Mesodermal cell (in vitro differentiated cells): ENCODE data around the gene HELZ.
"Not testable (repeated sequence)": the region's sequence is repeated elsewhere in the genome, so short reads cannot be mapped to it uniquely, and the experiment has no call there.

Source experiments
- H3K27ac ChIP-seq: 2 replicates; pipeline ENCODE4 v1.7.0; 2013; ENCODE audit warnings: mild to moderate bottlenecking, low read depth, low read length, moderate library complexity; ENCODE audit not compliant: severe bottlenecking
- H3K36me3 ChIP-seq: 2 replicates; pipeline ENCODE4 v1.7.1; 2013; ENCODE audit warnings: mild to moderate bottlenecking, low read length, moderate library complexity; ENCODE audit not compliant: control insufficient read depth, insufficient read depth
- H3K4me1 ChIP-seq: one replicate; pipeline ENCODE4 v1.7.1; 2013; ENCODE audit warnings: mild to moderate bottlenecking, low read length; ENCODE audit not compliant: insufficient read depth, control insufficient read depth, poor library complexity, severe bottlenecking
- H3K4me3 ChIP-seq: 2 replicates; pipeline ENCODE4 v1.7.0; 2013; ENCODE audit warnings: low read length, control low read depth, mild to moderate bottlenecking; ENCODE audit not compliant: insufficient read depth, poor library complexity, severe bottlenecking; ENCODE audit errors: extremely low read depth
- H3K9me3 ChIP-seq: 2 replicates; pipeline ENCODE4 v1.7.1; 2013; ENCODE audit warnings: mild to moderate bottlenecking, low read length, moderate library complexity; ENCODE audit not compliant: control insufficient read depth
- WGBS, 2 experiments: methylation state at CpG; one replicate each; pipeline ENCODE4 v1.1.5; 2013; ENCODE audit warnings: missing lambda C conversion rate in 2 of 2; ENCODE audit not compliant: insufficient coverage in 2 of 2; 5-methylcytosine and 5-hydroxymethylcytosine counted together

Gene HELZ

DNA sequence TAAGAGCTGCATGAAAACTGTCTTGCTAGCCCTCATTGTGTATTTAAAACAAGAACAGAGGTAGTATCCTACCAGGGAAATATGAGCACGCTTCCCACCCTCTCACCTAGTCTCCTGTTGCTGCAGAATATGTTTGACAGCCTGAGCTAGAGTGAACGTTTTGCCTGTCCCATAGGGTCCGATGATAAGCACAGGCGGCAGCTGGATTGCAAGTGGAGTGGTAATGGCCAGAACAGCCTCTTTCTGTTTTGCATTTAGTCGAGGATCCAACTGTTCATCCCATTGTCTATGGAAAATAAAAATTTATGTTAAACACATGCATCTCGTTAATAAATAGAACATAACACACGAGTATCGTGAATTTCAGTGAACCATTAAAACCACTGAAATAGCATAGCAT lies 84.2 kb downstream of the HELZ start:
- 80 to 94% methylated on average over 2 to 6 of the region's 8 CpGs for WGBS, 2 experiments
- peaks cover 32% of the 10 kb centered on the region for H3K36me3 ChIP-seq

DNA sequence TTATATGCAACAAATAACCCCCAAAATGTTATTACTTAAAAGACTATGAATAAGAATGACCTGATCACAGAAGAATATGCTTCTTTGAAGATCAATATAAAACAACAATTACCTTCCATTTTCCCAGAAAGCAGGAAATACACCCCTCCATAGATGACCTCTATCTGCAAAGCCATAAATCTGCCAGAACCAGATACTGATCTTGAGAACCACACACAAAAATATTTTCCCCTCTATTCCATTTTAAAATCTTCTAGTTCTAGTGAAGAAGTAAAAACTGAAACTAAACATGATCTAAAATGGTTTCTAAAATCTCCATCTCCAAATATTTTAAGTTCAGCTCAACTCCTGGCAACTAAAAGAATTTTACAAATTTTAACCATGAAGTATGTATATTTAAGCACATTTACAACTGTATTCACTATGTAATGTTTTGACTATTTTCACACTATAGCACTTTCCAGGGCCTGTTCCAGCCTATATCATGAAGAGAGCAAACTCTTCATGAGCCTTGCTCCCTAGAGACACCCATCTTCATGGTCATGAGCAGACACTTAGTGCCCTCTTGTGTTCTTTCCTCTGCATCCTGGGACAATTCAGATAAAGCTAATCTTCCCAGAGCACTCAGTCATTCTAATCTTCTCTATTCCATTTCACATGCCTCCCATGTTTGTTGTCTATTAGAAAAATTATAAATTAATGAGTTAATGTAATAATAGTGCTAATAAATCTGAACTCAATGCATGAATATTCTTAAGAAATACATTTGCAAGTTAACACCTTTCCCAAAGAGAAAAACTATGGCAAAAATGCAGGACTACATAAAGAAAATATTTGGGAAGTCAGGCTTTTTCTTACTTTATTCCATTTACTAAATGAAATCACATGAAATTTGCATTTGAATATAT lies 87.0 kb downstream of the HELZ start:
- H3K4me1 ChIP-seq: no peaks in the 10 kb centered on the region
- peaks cover 11% of the 10 kb centered on the region for H3K36me3 ChIP-seq
- no peak overlapping the region for H3K27ac ChIP-seq
- H3K9me3 ChIP-seq: no peaks in the 10 kb centered on the region
- H3K4me3 ChIP-seq: no peak overlapping the region

More for the DNA sequence above, 84.2 kb downstream of the HELZ start:
- Histone ChIP-seq H3K27ac (no peak overlapping the region), H3K4me3 (no peak overlapping the region), H3K9me3 (no peaks in the 10 kb centered on the region), H3K4me1 (no peaks in the 10 kb centered on the region)

DNA sequence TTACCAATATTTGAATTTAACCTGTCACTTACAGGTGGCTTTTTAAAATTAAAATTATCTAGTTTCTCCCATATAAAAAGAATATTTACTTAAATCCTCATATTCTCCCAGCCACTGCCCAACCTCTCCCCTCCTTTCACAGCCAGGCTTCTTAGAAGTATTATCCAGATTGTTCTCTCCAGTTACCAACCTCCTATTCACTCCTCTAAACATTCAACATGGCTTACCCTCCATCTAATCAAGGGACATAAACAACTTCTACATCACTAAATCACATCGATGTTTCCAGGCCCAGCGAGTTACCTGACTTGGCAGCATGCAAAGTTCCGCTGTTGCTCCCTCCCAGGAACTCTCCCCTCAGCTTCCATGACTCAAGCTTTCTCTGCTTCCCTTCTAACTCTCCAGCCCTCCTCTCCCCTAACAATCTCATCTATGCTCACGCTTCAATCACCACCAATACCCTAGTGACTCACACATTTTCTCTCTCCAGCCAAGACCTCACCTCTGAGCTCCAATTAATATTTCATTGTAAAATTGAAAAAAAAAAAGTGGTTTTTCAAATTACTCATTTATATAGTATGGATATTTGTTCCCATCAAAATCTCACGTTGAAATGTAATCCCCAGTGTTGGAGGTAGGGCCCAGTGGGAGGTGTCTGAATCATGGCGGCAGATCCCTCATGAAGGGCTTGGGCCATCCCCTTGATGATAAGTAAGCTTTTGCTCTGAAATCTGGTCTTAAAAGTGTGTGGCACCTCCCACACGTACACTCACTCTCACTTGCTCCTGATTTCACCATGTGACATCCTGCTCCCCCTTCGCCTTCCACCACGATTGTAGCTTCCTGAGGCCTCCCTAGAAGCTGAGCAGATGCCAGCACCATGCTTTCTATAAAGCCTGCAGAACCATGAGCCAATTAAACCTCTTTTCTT lies 88.5 kb downstream of the HELZ start:
- 86 to 89% methylated on average over 6 to 8 of the region's 9 CpGs for WGBS, 2 experiments
- Histone ChIP-seq H3K9me3 (no peaks in the 10 kb centered on the region), H3K36me3 (peaks cover 11% of the 10 kb centered on the region), H3K4me3 (no peak overlapping the region), H3K27ac (no peak overlapping the region), H3K4me1 (no peaks in the 10 kb centered on the region)

DNA sequence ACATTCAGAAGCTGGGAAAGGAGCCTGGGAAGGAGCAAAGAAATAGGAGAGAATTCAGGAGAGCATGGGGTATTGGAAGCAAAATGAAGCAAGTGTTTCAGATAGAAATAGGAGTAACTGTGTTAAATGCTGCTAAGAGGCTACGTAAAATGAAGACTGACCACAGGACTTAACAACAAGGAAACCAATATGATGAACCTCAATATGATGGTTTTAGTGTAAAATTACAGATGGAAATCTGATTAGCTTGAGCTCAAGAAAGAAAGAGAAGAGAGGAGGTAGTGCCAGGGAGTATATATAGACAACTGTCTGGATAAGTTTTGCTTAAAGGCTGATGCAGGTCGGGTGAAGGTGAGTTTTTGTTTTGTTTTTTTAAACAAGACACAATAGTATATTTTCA lies 92.2 kb downstream of the HELZ start:
- H3K27ac ChIP-seq: no peak overlapping the region
- no peaks in the 10 kb centered on the region for H3K4me1 ChIP-seq
- H3K9me3 ChIP-seq: no peaks in the 10 kb centered on the region
- peaks cover 27% of the 10 kb centered on the region for H3K36me3 ChIP-seq
- 100% methylated on average over 1 of the region's 2 CpGs for WGBS, 2 experiments
- no peak overlapping the region for H3K4me3 ChIP-seq

DNA sequence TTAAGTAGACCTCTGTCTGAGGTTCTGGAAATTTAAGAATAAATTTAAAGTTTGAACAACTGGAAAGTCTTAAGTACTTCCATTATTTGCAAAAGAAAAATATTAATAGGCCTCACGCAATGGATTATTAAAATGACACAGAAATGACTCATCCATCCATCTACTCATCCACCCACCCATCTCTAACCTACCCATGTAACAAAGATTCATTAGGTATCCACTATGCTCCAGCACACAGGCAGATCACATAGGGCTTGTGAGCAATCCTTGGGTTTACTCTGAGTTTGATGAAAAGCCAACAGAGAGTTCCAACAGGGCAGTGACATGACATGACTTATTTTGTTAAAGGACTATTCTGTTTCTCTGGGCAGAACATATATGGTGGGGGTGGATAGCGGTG lies 93.3 kb downstream of the HELZ start:
- 90 to 100% methylated on average over 2 of the region's 2 CpGs for WGBS, 2 experiments

DNA sequence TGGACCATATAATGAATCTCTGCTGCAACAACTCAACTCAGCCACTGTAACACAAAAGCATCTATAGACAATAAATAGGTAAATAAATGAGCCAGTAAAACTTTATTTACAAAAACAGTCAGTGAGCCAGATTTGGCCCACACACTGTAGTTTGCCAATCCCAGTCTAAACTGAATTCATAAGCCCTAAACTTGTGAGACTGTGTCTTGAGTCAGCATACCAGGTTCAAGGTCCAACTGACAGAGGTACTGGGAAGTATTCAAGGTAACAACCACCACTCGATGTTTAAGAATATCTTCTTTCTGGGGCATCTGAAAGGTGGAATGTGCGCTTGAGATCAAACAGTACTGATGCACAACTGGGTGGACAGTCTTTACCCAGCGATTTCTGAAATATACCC lies 94.2 kb downstream of the HELZ start:
- no peak overlapping the region for H3K27ac ChIP-seq
- H3K9me3 ChIP-seq: no peaks in the 10 kb centered on the region
- H3K36me3 ChIP-seq: peaks cover 39% of the 10 kb centered on the region
- 100% methylated on average over 1 to 2 of the region's 3 CpGs for WGBS, 2 experiments
- no peaks in the 10 kb centered on the region for H3K4me1 ChIP-seq
- H3K4me3 ChIP-seq: no peak overlapping the region

More for the DNA sequence above, 93.3 kb downstream of the HELZ start:
- no peaks in the 10 kb centered on the region for H3K9me3 ChIP-seq
- no peaks in the 10 kb centered on the region for H3K4me1 ChIP-seq
- no peak overlapping the region for H3K4me3 ChIP-seq
- peaks cover 33% of the 10 kb centered on the region for H3K36me3 ChIP-seq
- no peak overlapping the region for H3K27ac ChIP-seq

DNA sequence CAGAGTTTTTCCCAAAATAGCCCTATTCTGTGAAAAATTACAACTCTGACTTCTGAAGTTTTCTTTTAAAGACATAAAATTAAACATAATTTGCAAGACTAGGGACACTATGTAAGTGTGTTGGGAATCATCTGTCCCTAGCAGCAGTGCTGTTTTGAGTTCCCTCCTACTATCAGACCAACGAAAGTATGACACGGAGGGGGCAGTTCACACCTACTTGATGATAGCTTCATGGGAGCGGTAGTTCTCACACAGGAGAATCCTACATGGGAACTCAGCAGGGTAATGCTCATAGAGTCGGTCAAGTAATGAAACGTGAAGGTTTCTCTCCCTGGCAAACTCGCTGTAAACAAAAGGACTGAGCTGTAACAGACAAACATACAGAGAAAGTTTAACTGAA lies 96.6 kb downstream of the HELZ start:
- Histone ChIP-seq H3K4me3 (no peak overlapping the region), H3K27ac (no peak overlapping the region), H3K4me1 (no peaks in the 10 kb centered on the region), H3K9me3 (no peaks in the 10 kb centered on the region), H3K36me3 (peaks cover 54% of the 10 kb centered on the region)
- WGBS, 2 experiments: 92 to 93% methylated on average over 4 to 5 of the region's 6 CpGs

DNA sequence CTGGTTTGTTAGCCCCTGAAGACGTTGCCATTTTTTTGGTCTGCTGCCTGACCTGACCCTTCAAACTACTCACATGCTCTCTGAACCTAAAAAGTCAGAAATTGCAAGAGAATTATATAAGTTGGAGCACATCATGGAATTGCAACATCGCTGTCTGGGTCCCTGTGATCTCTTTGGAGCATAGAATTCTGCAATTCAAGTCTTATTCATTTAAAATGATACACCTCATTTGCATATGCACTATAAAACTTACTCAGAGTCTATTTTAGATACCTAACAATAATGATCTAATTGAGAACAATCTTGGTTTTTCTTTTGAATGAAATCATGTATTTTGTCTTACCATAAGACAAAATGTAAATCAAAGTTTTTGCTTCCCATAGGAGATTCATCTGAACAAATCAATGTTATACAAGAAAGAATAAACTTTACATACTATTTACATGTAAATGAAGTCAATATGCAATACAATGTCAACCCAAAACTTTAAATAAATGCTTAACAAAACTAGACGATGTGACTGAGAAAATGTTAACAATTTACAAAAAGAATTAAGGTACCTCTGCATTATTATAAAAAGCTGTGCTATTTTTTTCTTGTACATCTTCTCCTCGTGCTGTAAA lies 99.7 kb downstream of the HELZ start:
- H3K4me3 ChIP-seq: no peak overlapping the region
- no peak overlapping the region for H3K27ac ChIP-seq
- H3K9me3 ChIP-seq: no peaks in the 10 kb centered on the region
- WGBS, 2 experiments: 100% methylated on average over 1 of the region's 4 CpGs
- H3K36me3 ChIP-seq: peaks cover 69% of the 10 kb centered on the region
- no peaks in the 10 kb centered on the region for H3K4me1 ChIP-seq

DNA sequence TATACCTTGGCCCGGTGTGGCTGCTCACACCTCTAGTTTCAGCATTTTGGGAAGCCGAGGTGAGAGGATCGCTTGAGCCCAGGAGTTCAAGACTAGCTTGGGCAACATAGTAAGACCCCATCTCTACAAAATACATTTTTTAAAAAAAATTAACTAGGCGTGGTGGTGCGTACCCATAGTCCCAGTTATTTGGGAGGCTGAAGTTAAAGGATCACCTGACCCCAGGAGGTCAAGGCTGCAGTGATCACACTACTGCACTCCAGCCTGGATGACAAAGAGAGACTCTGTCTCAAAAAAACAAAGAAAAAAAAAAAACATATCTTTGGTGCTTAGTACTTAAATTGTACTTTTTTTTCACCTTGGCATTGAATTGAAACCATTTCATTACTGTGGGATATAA lies 101.7 kb downstream of the HELZ start:
- 60 to 93% methylated on average over 1 to 3 of the region's 5 CpGs for WGBS, 2 experiments
- Histone ChIP-seq H3K27ac (no peak overlapping the region), H3K4me1 (peaks cover 6% of the 10 kb centered on the region), H3K9me3 (no peaks in the 10 kb centered on the region), H3K4me3 (no peak overlapping the region), H3K36me3 (peaks cover 63% of the 10 kb centered on the region)

DNA sequence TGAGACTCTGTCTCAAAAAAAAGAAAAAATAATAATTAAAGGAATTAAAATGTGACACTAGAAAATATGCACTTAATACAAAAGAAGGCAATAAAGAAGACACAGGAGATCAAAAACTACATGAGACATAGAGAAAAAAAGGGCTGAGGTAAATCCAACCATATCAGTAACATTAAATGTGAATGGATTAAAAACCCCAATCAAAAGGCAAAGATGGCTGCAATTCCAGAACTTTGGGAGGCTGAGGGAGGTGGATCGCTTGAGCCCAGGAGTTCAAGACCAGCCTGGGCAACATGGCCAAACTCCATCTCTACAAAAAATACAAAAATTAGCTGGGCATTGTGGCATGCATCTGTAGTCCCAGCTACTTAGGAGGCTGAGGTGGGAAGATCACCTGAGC lies 103.0 kb downstream of the HELZ start:
- no CpG with 5 or more reads among the region's 1 CpG for WGBS, 2 experiments
- not testable (repeated sequence) for H3K4me1 ChIP-seq, H3K9me3 ChIP-seq, H3K4me3 ChIP-seq, H3K27ac ChIP-seq
- peaks cover 55% of the 10 kb centered on the region for H3K36me3 ChIP-seq
